Prostate gland (tissue), 2 donors: ENCODE results near the gene CARMIL1.

ENCODE experiments used
- CTCF ChIP-seq, 4 experiments: fragments of 200-600 bp in 2 of 4; fragments of 450-650 bp in 2 of 4; sonication (generic) in 2 of 4; IDR thresholded peaks; 1 replicate in 3 of 4; 2 replicates in 1 of 4; pipeline ENCODE4 v1.5.1; 2016 to 2019; ENCODE audit warnings: antibody characterized with exemption in 4 of 4, mild to moderate bottlenecking in 2 of 4, moderate library complexity in 2 of 4
- POLR2A ChIP-seq: fragments of 450-650 bp; IDR thresholded peaks from one replicate; pipeline ENCODE4 v1.6.1; 2016; ENCODE audit warnings: antibody characterized with exemption, mild to moderate bottlenecking
- POLR2AphosphoS5 ChIP-seq: sonication (generic); formaldehyde crosslinking; IDR thresholded peaks from one replicate; pipeline ENCODE4 v1.6.1; 2017; ENCODE audit warnings: antibody characterized with exemption

- TF ChIP-seq POLR2A (no peak), CTCF (IDR thresholded peaks at IDR 0.05) (no peak), POLR2AphosphoS5 (no peak)
These were observed 323.5 kb downstream of the CARMIL1 start for GRCh38 chr6:25602674-25602982.
